H1 (cell line): ENCODE data around the gene SLC22A3. TPM values are rescaled to one million over a fixed set of nuclear protein-coding genes. Genes with fewer than 3 reads are reported as not detected.

ENCODE experiments used
- CTCF ChIA-PET: fragments of 300-600 bp; sonication (Branson Sonifier 250); formaldehyde crosslinking; loops from one replicate; lab custom pipeline; 2021; ENCODE audit not compliant: partially characterized antibody; lab: Charles Lee
- POLR2A ChIA-PET: fragments of 300-600 bp; sonication (Branson Sonifier 250); formaldehyde crosslinking; loops from one replicate; lab custom pipeline; 2021; ENCODE audit warnings: inconsistent platforms; ENCODE audit not compliant: partially characterized antibody; lab: Charles Lee
- DNase-seq, 2 experiments: peaks; one replicate each; pipeline versions ENCODE4 v3.0.0 to v3.0.0-alpha.2; 2010 to 2022; ENCODE audit warnings: low spot score in 2 of 2, low read depth in 1 of 2, mixed read lengths in 1 of 2
- FAIRE-seq: peaks from 2 replicates; lab custom pipeline; 2011; peaks lifted over from hg19 to GRCh38; lab: Jason Lieb, UNC
- H2AFZ ChIP-seq: 2 replicates; pipeline ENCODE4 v1.8.1; 2012; ENCODE audit warnings: low read length, inconsistent platforms
- H2AK5ac ChIP-seq: 2 replicates; pipeline ENCODE4 v1.6.1; 2013; ENCODE audit warnings: low read depth, low read length
- H2BK120ac ChIP-seq: replicated peaks from 2 replicates; pipeline ENCODE3; 2013; ENCODE audit warnings: low read depth, low read length, inconsistent platforms
- H2BK12ac ChIP-seq: 2 replicates; pipeline ENCODE4 v1.6.1; 2013; ENCODE audit warnings: low read depth, low read length
- H2BK15ac ChIP-seq: 2 replicates; pipeline ENCODE4 v1.6.1; 2013; ENCODE audit warnings: low read length
- H2BK20ac ChIP-seq: 2 replicates; pipeline ENCODE4 v1.6.1; 2013; ENCODE audit warnings: low read length
- H2BK5ac ChIP-seq: 2 replicates; pipeline ENCODE4 v1.6.1; 2013; ENCODE audit warnings: low read depth, low read length
- H3K14ac ChIP-seq: 2 replicates; pipeline ENCODE4 v1.6.1; 2013; ENCODE audit warnings: inconsistent platforms; ENCODE audit not compliant: insufficient read length
- H3K18ac ChIP-seq: 2 replicates; pipeline ENCODE4 v1.6.1; 2013; ENCODE audit warnings: low read length; ENCODE audit errors: extremely low read depth
- H3K23ac ChIP-seq: 2 replicates; pipeline ENCODE4 v1.6.1; 2013; ENCODE audit warnings: inconsistent platforms; ENCODE audit not compliant: insufficient read length
- H3K23me2 ChIP-seq: 2 replicates; pipeline ENCODE4 v1.6.1; 2013; ENCODE audit warnings: low read depth, low read length
- H3K27ac ChIP-seq: 2 replicates; pipeline ENCODE4 v1.6.1; 2011; ENCODE audit warnings: low read depth, low read length, inconsistent platforms
- H3K27me3 ChIP-seq, 4 experiments: replicated peaks in 1 of 4; 1 replicate in 1 of 4; 2 replicates in 3 of 4; pipeline versions ENCODE4 v1.6.1 to v1.8.1; 2011 to 2013; ENCODE audit warnings: low read length in 3 of 4, mild to moderate bottlenecking in 3 of 4, inconsistent platforms in 2 of 4, mixed read lengths in 2 of 4, moderate library complexity in 1 of 4; ENCODE audit not compliant: control insufficient read depth in 3 of 4, insufficient read depth in 3 of 4; ENCODE audit errors: extremely low read depth in 1 of 4
- H3K36me3 ChIP-seq, 4 experiments: 2 replicates each; pipeline versions ENCODE4 v1.6.1 to v1.8.1; 2011 to 2013; ENCODE audit warnings: mild to moderate bottlenecking in 4 of 4, low read length in 3 of 4, moderate library complexity in 2 of 4, control low read depth in 1 of 4, inconsistent platforms in 1 of 4; ENCODE audit not compliant: insufficient read depth in 4 of 4, control insufficient read depth in 2 of 4
- H3K4ac ChIP-seq: replicated peaks from 2 replicates; pipeline ENCODE3; 2013; ENCODE audit warnings: low read length, low read depth, mixed read lengths, inconsistent platforms; ENCODE audit not compliant: insufficient read length
- H3K4me1 ChIP-seq, 4 experiments: replicated peaks in 1 of 4; 1 replicate in 1 of 4; 2 replicates in 3 of 4; pipeline versions ENCODE4 v1.6.1 to v1.8.1; 2011 to 2013; ENCODE audit warnings: low read length in 3 of 4, inconsistent platforms in 2 of 4, mixed read lengths in 1 of 4; ENCODE audit not compliant: insufficient read depth in 4 of 4, control insufficient read depth in 3 of 4
- H3K4me2 ChIP-seq, 2 experiments: 2 replicates each; pipeline versions ENCODE4 v1.6.1 to v1.8.1; 2011 to 2013; ENCODE audit warnings: low read depth in 2 of 2, low read length in 2 of 2, control low read depth in 1 of 2, inconsistent platforms in 1 of 2, mild to moderate bottlenecking in 1 of 2; ENCODE audit not compliant: insufficient read depth in 1 of 2
- H3K4me3 ChIP-seq, 4 experiments: fragments of 200-600, 300-600 bp in 1 of 4; sonication (generic), shearing (Covaris generic), sonication (Bioruptor Twin) in 1 of 4; 2 replicates each; pipeline versions ENCODE4 v1.5.1 to v1.8.1; 2011 to 2016; ENCODE audit warnings: low read length in 4 of 4, low read depth in 3 of 4, control low read depth in 2 of 4, inconsistent platforms in 2 of 4, mild to moderate bottlenecking in 2 of 4, mixed read lengths in 1 of 4, moderate library complexity in 1 of 4; ENCODE audit not compliant: insufficient read depth in 2 of 4; ENCODE audit errors: extremely low read depth in 1 of 4
- H3K56ac ChIP-seq: replicated peaks from 2 replicates; pipeline ENCODE3; 2013; ENCODE audit warnings: low read depth, mild to moderate bottlenecking, mixed read lengths, low read length, inconsistent platforms; ENCODE audit not compliant: insufficient read length
- H3K79me1 ChIP-seq: 2 replicates; pipeline ENCODE4 v1.6.1; 2013; ENCODE audit warnings: low read depth, low read length, control low read depth
- H3K79me2 ChIP-seq, 2 experiments: 2 replicates each; pipeline versions ENCODE4 v1.6.1 to v1.8.1; 2012 to 2013; ENCODE audit warnings: low read length in 2 of 2, mild to moderate bottlenecking in 2 of 2, inconsistent platforms in 1 of 2; ENCODE audit not compliant: insufficient read depth in 2 of 2, control insufficient read depth in 1 of 2
- H3K9ac ChIP-seq, 4 experiments: replicated peaks in 1 of 4; 1 replicate in 1 of 4; 2 replicates in 3 of 4; pipeline versions ENCODE4 v1.6.1 to v1.8.1; 2011 to 2013; ENCODE audit warnings: low read depth in 3 of 4, low read length in 3 of 4, control low read depth in 2 of 4, mild to moderate bottlenecking in 2 of 4, moderate library complexity in 2 of 4, inconsistent platforms in 1 of 4; ENCODE audit errors: extremely low read depth in 1 of 4
- H3K9me3 ChIP-seq, 2 experiments: 2 replicates each; pipeline versions ENCODE4 v1.6.1 to v1.8.1; 2012 to 2013; ENCODE audit warnings: mild to moderate bottlenecking in 2 of 2, moderate library complexity in 2 of 2, control low read depth in 1 of 2, inconsistent platforms in 1 of 2, low read depth in 1 of 2, low read length in 1 of 2, mixed read lengths in 1 of 2; ENCODE audit not compliant: insufficient read depth in 2 of 2
- H4K20me1 ChIP-seq, 2 experiments: replicated peaks in 1 of 2; 2 replicates each; pipeline versions ENCODE3 to v1.8.1; 2011 to 2013; ENCODE audit warnings: inconsistent platforms in 2 of 2, low read length in 2 of 2, mild to moderate bottlenecking in 1 of 2; ENCODE audit not compliant: insufficient read depth in 2 of 2, control insufficient read depth in 1 of 2
- H4K5ac ChIP-seq: 2 replicates; pipeline ENCODE4 v1.6.1; 2013; ENCODE audit warnings: low read length, low read depth, mixed read lengths, inconsistent platforms; ENCODE audit not compliant: insufficient read length
- H4K8ac ChIP-seq: 2 replicates; pipeline ENCODE4 v1.8.0; 2013; ENCODE audit warnings: mild to moderate bottlenecking, moderate library complexity, low read length, inconsistent platforms; ENCODE audit not compliant: insufficient read depth; ENCODE audit errors: extremely low read depth
- H4K91ac ChIP-seq: replicated peaks from 2 replicates; pipeline ENCODE3; 2013; ENCODE audit warnings: low read length, mixed read lengths, inconsistent platforms; ENCODE audit not compliant: insufficient read length
- CTCF ChIP-seq, 3 experiments: IDR thresholded peaks; 1 replicate in 2 of 3; 2 replicates in 1 of 3; pipeline versions ENCODE4 v1.5.1 to v1.6.1; 2011; ENCODE audit warnings: low read length in 3 of 3, mild to moderate bottlenecking in 3 of 3, inconsistent platforms in 2 of 3, low read depth in 1 of 3, moderate library complexity in 1 of 3; ENCODE audit not compliant: insufficient read depth in 1 of 3; ENCODE audit errors: control extremely low read depth in 1 of 3
- WGBS, 2 experiments: shearing (Covaris generic) in 1 of 2; methylation state at CpG; one replicate each; pipeline versions ENCODE4 v1.1.6 to v1.1.7; 2013 to 2015; ENCODE audit warnings: low lambda C conversion rate in 2 of 2, mixed read lengths in 2 of 2, inconsistent platforms in 1 of 2, low coverage in 1 of 2, missing lambda C conversion rate in 1 of 2; ENCODE audit not compliant: insufficient replicate concordance in 2 of 2, insufficient coverage in 1 of 2, insufficient read length in 1 of 2; ENCODE audit errors: extremely low coverage in 1 of 2, missing lambda C conversion rate in 1 of 2; 5-methylcytosine and 5-hydroxymethylcytosine counted together
- polyA plus RNA-seq, 7 experiments: library from polyadenylated mRNA; depleted of rRNA in 3 of 7; stranded (reverse) in 5 of 7; unstranded in 2 of 7; fragments of >200 nt in 5 of 7; fragments of 200-250 nt in 2 of 7; gene quantifications; 1 replicate in 5 of 7; 2 replicates in 1 of 7; 4 replicates in 1 of 7; pipeline versions ENCODE4 v1.2.1 to v1.2.3, GENCODE V29; 2011 to 2013; ENCODE audit warnings: missing spikeins in 2 of 7, mixed read lengths in 2 of 7
- total RNA-seq: library from RNA; stranded (reverse); fragmentation: NEBNext Ultra II Directional; extraction: Animal tissue kit (Norgen Biotek cat#: 25700); gene quantifications from 2 replicates; pipeline ENCODE4 v1.2.1, GENCODE V29; 2021

Gene SLC22A3
- total and polyA plus RNA-seq, 2 of the 8 experiments (the other 6 are each of a cell fraction or from before 2014, with no cell fraction given), result 1.0 to 2.9 TPM

- ChIA-PET CTCF (no interaction called here), POLR2A (no interaction called here)
- H3K14ac ChIP-seq, result no peak overlapping the region
- H3K18ac ChIP-seq, result no peak overlapping the region
- no peak overlapping the region for H2BK120ac ChIP-seq
- no peaks in the 10 kb centered on the region for H3K27me3 ChIP-seq
- no peak overlapping the region for H3K56ac ChIP-seq
- H3K4ac ChIP-seq, result no peak overlapping the region
- no peak overlapping the region for H2BK5ac ChIP-seq
- H3K23ac ChIP-seq, result no peak overlapping the region
- TF ChIP-seq CTCF (IDR thresholded peaks at IDR 0.05; ENCODE audit: control extremely low read depth in 1 of 3, insufficient read depth in 1 of 3, low read depth in 1 of 3, low read length in 3 of 3), result no peak
- FAIRE-seq, result no peak
- H4K8ac ChIP-seq, result no peak overlapping the region
- H3K9ac ChIP-seq, result no peak overlapping the region
- peaks cover 5 to 7% of the 10 kb centered on the region in 2 experiments; a peak in 2 of 4 replicates for H3K9me3 ChIP-seq
- WGBS, 2 experiments, result 83% methylated on average over 1 of the region's 1 CpG; no CpG with 5 or more reads in 1 of the 2 experiments
- H3K4me1 ChIP-seq, result no peaks in the 10 kb centered on the region
- no peak overlapping the region for H3K4me3 ChIP-seq
- no peak overlapping the region for H2AK5ac ChIP-seq
- H3K79me2 ChIP-seq, result no peaks in the 10 kb centered on the region
- no peak overlapping the region for H4K91ac ChIP-seq
- DNase-seq, result no peak
- no peak overlapping the region for H2AFZ ChIP-seq
- no peak overlapping the region for H2BK20ac ChIP-seq
- no peak overlapping the region for H2BK15ac ChIP-seq
- no peak overlapping the region for H3K27ac ChIP-seq
- no peak overlapping the region for H3K4me2 ChIP-seq
- no peaks in the 10 kb centered on the region for H3K79me1 ChIP-seq
- H3K36me3 ChIP-seq, result no peaks in the 10 kb centered on the region
- H3K23me2 ChIP-seq, result no peaks in the 10 kb centered on the region
- no peak overlapping the region for H2BK12ac ChIP-seq
- no peaks in the 10 kb centered on the region for H4K20me1 ChIP-seq
- H4K5ac ChIP-seq, result no peak overlapping the region
Observed at GRCh38 chr6:160315310-160315709, 32.9 kb upstream of the SLC22A3 start.
